GM12878 (cell line): Measurements from ENCODE around the gene PCDHB16.
"Not testable (repeated sequence)": the region's sequence is repeated elsewhere in the genome, so short reads cannot be mapped to it uniquely, and the experiment has no call there.

ENCODE experiments used
- EZH2 ChIP-seq: IDR thresholded peaks from 2 replicates; pipeline ENCODE4 v1.6.1; 2012; ENCODE audit warnings: low read depth, mild to moderate bottlenecking, control low read depth, inconsistent platforms, low read length, borderline replicate concordance; ENCODE audit not compliant: control insufficient read depth
- NFYA ChIP-seq: IDR thresholded peaks from 2 replicates; pipeline ENCODE4 v1.6.1; 2011; ENCODE audit warnings: low read depth, mild to moderate bottlenecking, low read length, improper control_type of control experiment, borderline replicate concordance
- ZBTB33 ChIP-seq: fragments of 450-650 bp; IDR thresholded peaks from 2 replicates; pipeline ENCODE4 v1.6.1; 2017; ENCODE audit warnings: mild to moderate bottlenecking

- TF ChIP-seq NFYA, ZBTB33, EZH2: not testable (repeated sequence)
These were observed 7.7 kb upstream of the PCDHB16 start for GRCh38 chr5:141174291-141175104.
